ENCODE measurements around the gene TSSK3. TPM values are rescaled to one million over a fixed set of nuclear protein-coding genes. Genes with fewer than 3 reads are reported as not detected.

The TSSK3 gene
- total and polyA plus RNA-seq, 9 of the 15 experiments (the other 6 are each of a cell fraction or from before 2014, with no cell fraction given), result 0.27 to 2.8 (median 1.9) TPM

DNA sequence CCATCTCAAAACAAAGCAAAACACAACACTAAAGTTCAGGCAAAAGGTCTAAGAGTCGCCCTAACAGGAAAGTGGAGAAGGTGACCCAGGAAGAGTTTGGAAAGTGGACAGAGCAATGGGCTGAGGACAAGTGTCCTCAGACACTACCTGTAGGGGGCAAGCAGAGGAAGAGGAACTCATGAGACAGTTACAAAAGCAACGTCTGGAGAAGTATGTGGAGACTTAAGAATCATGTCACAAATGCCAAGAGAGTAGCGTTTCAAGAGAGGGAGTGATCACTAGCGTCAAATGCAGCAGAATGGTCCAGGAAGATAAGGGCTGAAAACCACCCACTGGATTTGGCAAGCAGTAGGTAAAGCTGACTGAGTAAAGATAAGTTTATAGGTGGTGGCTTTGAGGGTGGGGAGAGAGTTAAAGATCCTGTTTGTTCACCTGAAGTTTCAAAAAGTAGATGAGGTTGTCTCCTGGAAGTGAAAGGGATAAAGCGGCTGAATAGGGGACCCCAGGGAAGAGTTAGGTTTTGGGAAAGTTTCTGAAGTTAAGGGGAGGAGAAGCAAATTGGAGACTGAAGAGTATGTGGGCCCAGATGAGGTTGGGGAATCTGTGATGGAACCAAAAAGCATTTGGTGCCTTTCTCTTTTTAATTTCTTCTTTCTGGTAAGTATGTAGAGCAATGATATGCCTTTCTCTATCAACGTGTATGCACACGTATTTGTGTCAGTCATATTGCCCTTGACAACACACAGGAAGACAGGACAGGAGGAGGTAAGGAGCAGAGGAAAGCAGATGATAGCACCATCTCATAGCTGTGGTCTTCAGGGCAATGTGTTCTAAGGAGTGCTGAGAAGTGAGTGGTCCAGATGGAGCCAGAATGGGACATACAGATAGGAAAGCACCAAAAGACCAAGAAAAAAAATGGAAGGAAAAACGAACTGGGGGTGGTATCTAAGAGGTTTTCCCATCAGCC, 28.8 kb downstream of the TSSK3 start (continued):
- TF ChIP-seq, protein P1, sequence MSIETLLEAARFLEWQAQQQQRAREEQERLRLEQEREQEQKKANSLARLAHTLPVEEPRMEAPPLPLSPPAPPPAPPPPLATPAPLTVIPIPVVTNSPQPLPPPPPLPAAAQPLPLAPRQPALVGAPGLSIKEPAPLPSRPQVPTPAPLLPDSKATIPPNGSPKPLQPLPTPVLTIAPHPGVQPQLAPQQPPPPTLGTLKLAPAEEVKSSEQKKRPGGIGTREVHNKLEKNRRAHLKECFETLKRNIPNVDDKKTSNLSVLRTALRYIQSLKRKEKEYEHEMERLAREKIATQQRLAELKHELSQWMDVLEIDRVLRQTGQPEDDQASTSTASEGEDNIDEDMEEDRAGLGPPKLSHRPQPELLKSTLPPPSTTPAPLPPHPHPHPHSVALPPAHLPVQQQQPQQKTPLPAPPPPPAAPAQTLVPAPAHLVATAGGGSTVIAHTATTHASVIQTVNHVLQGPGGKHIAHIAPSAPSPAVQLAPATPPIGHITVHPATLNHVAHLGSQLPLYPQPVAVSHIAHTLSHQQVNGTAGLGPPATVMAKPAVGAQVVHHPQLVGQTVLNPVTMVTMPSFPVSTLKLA (conservative IDR thresholded peaks at IDR 0.05), result peak; percentile 61 to 84; a peak in 3 of 4 replicates
- TF ChIP-seq ETS2 (tag; IDR thresholded peaks at IDR 0.05; ENCODE audit: borderline replicate concordance, poor library complexity, severe bottlenecking) (no peak), ZNF431 (CRISPR knock-in tag; IDR thresholded peaks at IDR 0.05) (no peak; the same call in 1 of the 2 replicates), ZNF75A (CRISPR knock-in tag; IDR thresholded peaks at IDR 0.05) (no peak), ZNF232 (CRISPR knock-in tag; IDR thresholded peaks at IDR 0.05) (no peak), RBM17 (IDR thresholded peaks at IDR 0.05; ENCODE audit: borderline replicate concordance, low read depth, low read length) (no peak), GTF2F1 (IDR thresholded peaks at IDR 0.05; ENCODE audit: low read depth, low read length) (no peak), NBN (IDR thresholded peaks at IDR 0.05; ENCODE audit: low read depth) (peak; percentile 98), SMAD3 (CRISPR knock-in tag; conservative IDR thresholded peaks at IDR 0.05) (peak; percentile 8; the same call in 1 of the 2 replicates), SLC30A9 (CRISPR knock-in tag; IDR thresholded peaks at IDR 0.05) (no peak), POLR2H (tag; IDR thresholded peaks at IDR 0.05; ENCODE audit: low read depth) (no peak), ELF2 (CRISPR knock-in tag; IDR thresholded peaks at IDR 0.05) (no peak), ZNF444 (CRISPR knock-in tag; IDR thresholded peaks at IDR 0.05) (no peak), CEBPB (tag; IDR thresholded peaks at IDR 0.05) (peak; percentile 90), SP1 (CRISPR knock-in tag; IDR thresholded peaks at IDR 0.05) (peak; percentile 80), EP300 (IDR thresholded peaks at IDR 0.05; ENCODE audit: low read length) (peak; percentile 97)
- TF ChIP-seq, protein P2, sequence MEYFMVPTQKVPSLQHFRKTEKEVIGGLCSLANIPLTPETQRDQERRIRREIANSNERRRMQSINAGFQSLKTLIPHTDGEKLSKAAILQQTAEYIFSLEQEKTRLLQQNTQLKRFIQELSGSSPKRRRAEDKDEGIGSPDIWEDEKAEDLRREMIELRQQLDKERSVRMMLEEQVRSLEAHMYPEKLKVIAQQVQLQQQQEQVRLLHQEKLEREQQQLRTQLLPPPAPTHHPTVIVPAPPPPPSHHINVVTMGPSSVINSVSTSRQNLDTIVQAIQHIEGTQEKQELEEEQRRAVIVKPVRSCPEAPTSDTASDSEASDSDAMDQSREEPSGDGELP (CRISPR knock-in tag; IDR thresholded peaks at IDR 0.05; ENCODE audit: borderline replicate concordance), result peak; percentile 42; the same call in 1 of the 2 replicates
- TF ChIP-seq, protein P3, sequence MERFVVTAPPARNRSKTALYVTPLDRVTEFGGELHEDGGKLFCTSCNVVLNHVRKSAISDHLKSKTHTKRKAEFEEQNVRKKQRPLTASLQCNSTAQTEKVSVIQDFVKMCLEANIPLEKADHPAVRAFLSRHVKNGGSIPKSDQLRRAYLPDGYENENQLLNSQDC (CRISPR knock-in tag; IDR thresholded peaks at IDR 0.05), result no peak
- TF ChIP-seq, protein P4, sequence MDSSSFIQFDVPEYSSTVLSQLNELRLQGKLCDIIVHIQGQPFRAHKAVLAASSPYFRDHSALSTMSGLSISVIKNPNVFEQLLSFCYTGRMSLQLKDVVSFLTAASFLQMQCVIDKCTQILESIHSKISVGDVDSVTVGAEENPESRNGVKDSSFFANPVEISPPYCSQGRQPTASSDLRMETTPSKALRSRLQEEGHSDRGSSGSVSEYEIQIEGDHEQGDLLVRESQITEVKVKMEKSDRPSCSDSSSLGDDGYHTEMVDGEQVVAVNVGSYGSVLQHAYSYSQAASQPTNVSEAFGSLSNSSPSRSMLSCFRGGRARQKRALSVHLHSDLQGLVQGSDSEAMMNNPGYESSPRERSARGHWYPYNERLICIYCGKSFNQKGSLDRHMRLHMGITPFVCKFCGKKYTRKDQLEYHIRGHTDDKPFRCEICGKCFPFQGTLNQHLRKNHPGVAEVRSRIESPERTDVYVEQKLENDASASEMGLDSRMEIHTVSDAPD (CRISPR knock-in tag; IDR thresholded peaks at IDR 0.05), result peak; percentile 91
- TF ChIP-seq, protein P5, sequence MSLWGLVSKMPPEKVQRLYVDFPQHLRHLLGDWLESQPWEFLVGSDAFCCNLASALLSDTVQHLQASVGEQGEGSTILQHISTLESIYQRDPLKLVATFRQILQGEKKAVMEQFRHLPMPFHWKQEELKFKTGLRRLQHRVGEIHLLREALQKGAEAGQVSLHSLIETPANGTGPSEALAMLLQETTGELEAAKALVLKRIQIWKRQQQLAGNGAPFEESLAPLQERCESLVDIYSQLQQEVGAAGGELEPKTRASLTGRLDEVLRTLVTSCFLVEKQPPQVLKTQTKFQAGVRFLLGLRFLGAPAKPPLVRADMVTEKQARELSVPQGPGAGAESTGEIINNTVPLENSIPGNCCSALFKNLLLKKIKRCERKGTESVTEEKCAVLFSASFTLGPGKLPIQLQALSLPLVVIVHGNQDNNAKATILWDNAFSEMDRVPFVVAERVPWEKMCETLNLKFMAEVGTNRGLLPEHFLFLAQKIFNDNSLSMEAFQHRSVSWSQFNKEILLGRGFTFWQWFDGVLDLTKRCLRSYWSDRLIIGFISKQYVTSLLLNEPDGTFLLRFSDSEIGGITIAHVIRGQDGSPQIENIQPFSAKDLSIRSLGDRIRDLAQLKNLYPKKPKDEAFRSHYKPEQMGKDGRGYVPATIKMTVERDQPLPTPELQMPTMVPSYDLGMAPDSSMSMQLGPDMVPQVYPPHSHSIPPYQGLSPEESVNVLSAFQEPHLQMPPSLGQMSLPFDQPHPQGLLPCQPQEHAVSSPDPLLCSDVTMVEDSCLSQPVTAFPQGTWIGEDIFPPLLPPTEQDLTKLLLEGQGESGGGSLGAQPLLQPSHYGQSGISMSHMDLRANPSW (CRISPR knock-in tag; IDR thresholded peaks at IDR 0.05), result no peak
